ENCODE measurements around the gene FBN1.

- TF ChIP-seq CTCF (IDR thresholded peaks at IDR 0.05) (no peak), POLR2A (IDR thresholded peaks at IDR 0.05) (no peak)
Measured at GRCh38 chr15:48574187-48574586, 71.3 kb downstream of the FBN1 start.

Data from thyroid gland (tissue), 4 donors.